ENCODE data around the gene SLC35E1.

The SLC35E1 gene

GRCh38 chr19:16572332-16573211 is at the start of gene SLC35E1:
TSS of gene SLC35E1 (minus strand) at chr19:16572415. CDS start at chr19:16572364, 51 bp downstream.
- H3K27ac ChIP-seq, result peak within 1 kb of the TSS; percentile 91
- no peak for TF ChIP-seq CTCF (conservative IDR thresholded peaks at IDR 0.05)
- TF ChIP-seq ZFX (IDR thresholded peaks at IDR 0.05), result 0 out of 2 replicates have a peak, but pooled peaks have one; percentile 39

- no peak overlapping the region for H3K27ac ChIP-seq
- no peak for TF ChIP-seq ZFX (IDR thresholded peaks at IDR 0.05)
- no peak for TF ChIP-seq CTCF (conservative IDR thresholded peaks at IDR 0.05)
Observed at GRCh38 chr19:16621165-16621800, 49.1 kb upstream of the SLC35E1 start.

GRCh38 chr19:16620584-16620983 is 48.4 kb upstream of the SLC35E1 start:
- no peak overlapping the region for H3K27ac ChIP-seq
- TF ChIP-seq ZFX (IDR thresholded peaks at IDR 0.05) (no peak), CTCF (conservative IDR thresholded peaks at IDR 0.05) (no peak)

- no peak overlapping the region for H3K27ac ChIP-seq
- TF ChIP-seq ZFX (IDR thresholded peaks at IDR 0.05), result no peak
- TF ChIP-seq CTCF (conservative IDR thresholded peaks at IDR 0.05), result no peak
Observed at GRCh38 chr19:16620018-16620417, 47.8 kb upstream of the SLC35E1 start.

GRCh38 chr19:16619457-16619856 is 47.2 kb upstream of the SLC35E1 start:
- no peak for TF ChIP-seq ZFX (IDR thresholded peaks at IDR 0.05)
- TF ChIP-seq CTCF (conservative IDR thresholded peaks at IDR 0.05), result no peak
- H3K27ac ChIP-seq, result no peak overlapping the region

GRCh38 chr19:16618248-16618647 is 46.0 kb upstream of the SLC35E1 start:
- no peak for TF ChIP-seq CTCF (conservative IDR thresholded peaks at IDR 0.05)
- no peak for TF ChIP-seq ZFX (IDR thresholded peaks at IDR 0.05)
- no peak overlapping the region for H3K27ac ChIP-seq

GRCh38 chr19:16615808-16616207 is 43.6 kb upstream of the SLC35E1 start:
- no peak for TF ChIP-seq ZFX (IDR thresholded peaks at IDR 0.05)
- no peak for TF ChIP-seq CTCF (conservative IDR thresholded peaks at IDR 0.05)
- peak overlapping the region; percentile 47 for H3K27ac ChIP-seq

Measured in C4-2B (cell line).